Lower leg skin (tissue), 3 donors: Measurements from ENCODE around the gene PLN.

Source experiments
- CTCF ChIP-seq, 3 donors: fragments of 450-650 bp; IDR thresholded peaks; one replicate each; pipeline ENCODE4 v1.5.1; 2016; ENCODE audit warnings: antibody characterized with exemption in 3 of 3, mild to moderate bottlenecking in 3 of 3, moderate library complexity in 2 of 3
- POLR2A ChIP-seq, 2 donors: fragments of 450-650 bp; IDR thresholded peaks; one replicate each; pipeline ENCODE4 v1.6.1; 2016 to 2017; ENCODE audit warnings: antibody characterized with exemption in 2 of 2, mild to moderate bottlenecking in 1 of 2, moderate library complexity in 1 of 2

- TF ChIP-seq CTCF (IDR thresholded peaks at IDR 0.05) (no peak), POLR2A (IDR thresholded peaks at IDR 0.05) (no peak)
Measured at GRCh38 chr6:118580585-118581419, 32.7 kb downstream of the PLN start.
